IMR-90 (cell line): Measurements from ENCODE around the gene CERS6. TPM values are rescaled to one million over a fixed set of nuclear protein-coding genes. Genes with fewer than 3 reads are reported as not detected.

Experiments used
- ATAC-seq: fragments of 200-7000 bp; cut with Tn5 transposase; 2 replicates; pipeline ENCODE4 v1.9.1; 2020; ENCODE audit warnings: low read depth, mild to moderate bottlenecking, moderate library complexity
- BruUV-seq: library from RNA; stranded (reverse); fragments of 400-500 nt; replicated peaks from 2 replicates; lab custom pipeline; 2021; lab: Mats Ljungman, UMichigan
- CTCF ChIA-PET: fragments of 300-600 bp; formaldehyde crosslinking; extraction: SDS; loops from one replicate; lab custom pipeline; 2021; ENCODE audit warnings: antibody characterized with exemption; lab: Yijun Ruan, JAX
- POLR2A ChIA-PET: fragments of 300-600 bp; sonication (Branson Sonifier 250); formaldehyde crosslinking; loops from one replicate; lab custom pipeline; 2022; ENCODE audit warnings: antibody characterized with exemption; ENCODE audit not compliant: unreplicated experiment; lab: Charles Lee
- DNase-seq: peaks from one replicate; pipeline ENCODE4 v3.0.0; 2013
- H2AFZ ChIP-seq: replicated peaks from 2 replicates; pipeline ENCODE3; 2013; ENCODE audit warnings: low read length, mild to moderate bottlenecking; ENCODE audit not compliant: poor library complexity
- H2AK5ac ChIP-seq: 2 replicates; pipeline ENCODE4 v1.6.1; 2013; ENCODE audit warnings: low read depth, low read length, inconsistent platforms
- H2AK9ac ChIP-seq: replicated peaks from 2 replicates; pipeline ENCODE3; 2013; ENCODE audit warnings: mild to moderate bottlenecking, low read depth, low read length, moderate library complexity; ENCODE audit not compliant: poor library complexity
- H2BK120ac ChIP-seq: 2 replicates; pipeline ENCODE4 v1.6.1; 2013; ENCODE audit warnings: low read depth, low read length, inconsistent platforms
- H2BK15ac ChIP-seq: 3 replicates; pipeline ENCODE4 v1.6.1; 2013; ENCODE audit warnings: low read depth, low read length, inconsistent platforms
- H2BK20ac ChIP-seq: 2 replicates; pipeline ENCODE4 v1.6.1; 2013; ENCODE audit warnings: low read depth, mild to moderate bottlenecking, inconsistent platforms, low read length, moderate library complexity
- H2BK5ac ChIP-seq: 2 replicates; pipeline ENCODE4 v1.6.1; 2013; ENCODE audit warnings: mild to moderate bottlenecking, low read depth, low read length, inconsistent platforms; ENCODE audit not compliant: poor library complexity, severe bottlenecking
- H3K14ac ChIP-seq: replicated peaks from 2 replicates; pipeline ENCODE4 v1.6.1; 2013; ENCODE audit warnings: low read depth, low read length, inconsistent platforms
- H3K18ac ChIP-seq: 2 replicates; pipeline ENCODE4 v1.6.1; 2013; ENCODE audit warnings: low read depth, low read length, control low read depth
- H3K23ac ChIP-seq: 2 replicates; pipeline ENCODE4 v1.6.1; 2013; ENCODE audit warnings: low read depth, low read length, inconsistent platforms
- H3K27ac ChIP-seq: 2 replicates; pipeline ENCODE4 v1.5.1; 2013; ENCODE audit warnings: mild to moderate bottlenecking, control low read depth, low read length; ENCODE audit not compliant: insufficient read depth
- H3K27me3 ChIP-seq: 2 replicates; pipeline ENCODE4 v1.6.1; 2013; ENCODE audit warnings: low read length; ENCODE audit not compliant: control insufficient read depth, insufficient read depth
- H3K36me3 ChIP-seq: 2 replicates; pipeline ENCODE4 v1.6.1; 2013; ENCODE audit warnings: low read length, mixed read lengths; ENCODE audit not compliant: control insufficient read depth, insufficient read depth
- H3K4ac ChIP-seq: 2 replicates; pipeline ENCODE4 v1.6.1; 2013; ENCODE audit warnings: low read depth, low read length, inconsistent platforms
- H3K4me1 ChIP-seq: 2 replicates; pipeline ENCODE4 v1.6.1; 2013; ENCODE audit warnings: low read length, mixed read lengths; ENCODE audit not compliant: control insufficient read depth, insufficient read depth
- H3K4me2 ChIP-seq: 2 replicates; pipeline ENCODE4 v1.6.1; 2013; ENCODE audit warnings: low read depth, mild to moderate bottlenecking, control low read depth, low read length, moderate library complexity
- H3K4me3 ChIP-seq: 2 replicates; pipeline ENCODE4 v1.5.1; 2013; ENCODE audit warnings: low read depth, mild to moderate bottlenecking, control low read depth, low read length, moderate library complexity; ENCODE audit not compliant: insufficient read depth
- H3K56ac ChIP-seq: 2 replicates; pipeline ENCODE4 v1.6.1; 2013; ENCODE audit warnings: low read length, inconsistent platforms; ENCODE audit not compliant: insufficient read depth; ENCODE audit errors: extremely low read depth
- H3K79me1 ChIP-seq, 2 experiments: 2 replicates each; pipeline ENCODE4 v1.6.1; 2013; ENCODE audit warnings: low read length in 2 of 2, inconsistent platforms in 1 of 2, low read depth in 1 of 2
- H3K9ac ChIP-seq: 2 replicates; pipeline ENCODE4 v1.6.1; 2013; ENCODE audit warnings: low read depth, low read length, control low read depth
- H3K9me1 ChIP-seq: 2 replicates; pipeline ENCODE4 v1.6.1; 2013; ENCODE audit warnings: low read length, inconsistent platforms; ENCODE audit not compliant: insufficient read depth
- H3K9me3 ChIP-seq: 2 replicates; pipeline ENCODE4 v1.6.1; 2013; ENCODE audit warnings: low read length; ENCODE audit not compliant: control insufficient read depth, insufficient read depth
- H4K20me1 ChIP-seq: 2 replicates; pipeline ENCODE4 v1.6.1; 2013; ENCODE audit warnings: low read length, inconsistent platforms; ENCODE audit not compliant: insufficient read depth
- H4K5ac ChIP-seq: 2 replicates; pipeline ENCODE4 v1.6.1; 2013; ENCODE audit warnings: mild to moderate bottlenecking, low read depth, low read length, control low read depth
- H4K8ac ChIP-seq, 2 experiments: 2 replicates each; pipeline ENCODE4 v1.6.1; 2013; ENCODE audit warnings: low read depth in 2 of 2, low read length in 2 of 2, control low read depth in 1 of 2, inconsistent platforms in 1 of 2
- H4K91ac ChIP-seq: 2 replicates; pipeline ENCODE4 v1.6.1; 2013; ENCODE audit warnings: low read depth, low read length, inconsistent platforms; ENCODE audit not compliant: insufficient read depth
- CEBPB ChIP-seq: IDR thresholded peaks from 2 replicates; pipeline ENCODE4 v1.6.1; 2012; ENCODE audit warnings: low read depth, low read length, improper control_type of control experiment
- CHD1 ChIP-seq: IDR thresholded peaks from 2 replicates; pipeline ENCODE4 v1.6.1; 2012; ENCODE audit warnings: low read depth, low read length, improper control_type of control experiment
- FOS ChIP-seq: fragments of 150-350 bp; IDR thresholded peaks from 2 replicates; pipeline ENCODE4 v1.6.1; 2016; ENCODE audit warnings: low read depth, low read length
- MAZ ChIP-seq: IDR thresholded peaks from 2 replicates; pipeline ENCODE4 v1.6.1; 2012; ENCODE audit warnings: low read depth, mild to moderate bottlenecking, low read length, improper control_type of control experiment, moderate library complexity, borderline replicate concordance
- MXI1 ChIP-seq: IDR thresholded peaks from 2 replicates; pipeline ENCODE4 v1.6.1; 2012; ENCODE audit warnings: low read depth, mild to moderate bottlenecking, low read length, moderate library complexity, borderline replicate concordance
- POLR2A ChIP-seq: IDR thresholded peaks from 2 replicates; pipeline ENCODE4 v1.6.1; 2012; ENCODE audit warnings: mild to moderate bottlenecking, low read depth, low read length
- RAD21 ChIP-seq: IDR thresholded peaks from 2 replicates; pipeline ENCODE4 v1.6.1; 2012; ENCODE audit warnings: low read length, improper control_type of control experiment
- RFX5 ChIP-seq: IDR thresholded peaks from 2 replicates; pipeline ENCODE4 v1.8.0; 2012; ENCODE audit warnings: low read depth, mild to moderate bottlenecking, low read length, moderate library complexity
- SMC3 ChIP-seq: fragments of 150-350 bp; IDR thresholded peaks from 2 replicates; pipeline ENCODE4 v1.6.1; 2016; ENCODE audit warnings: low read depth, mild to moderate bottlenecking, antibody characterized with exemption, low read length, moderate library complexity
- WGBS, 2 experiments: methylation state at CpG; one replicate each; pipeline versions ENCODE4 v1.1.5 to v1.1.7; 2013; ENCODE audit warnings: missing lambda C conversion rate in 2 of 2; ENCODE audit not compliant: insufficient read length in 1 of 2; ENCODE audit errors: extremely low coverage in 2 of 2; 5-methylcytosine and 5-hydroxymethylcytosine counted together
- dilution Hi-C: fragments of 300-500 bp; cut with HindIII; formaldehyde crosslinking; loops from one replicate; pipeline ENCODE4 v1.14.3; 2018; ENCODE audit warnings: low sequenced_read_pairs; ENCODE audit not compliant: unreplicated experiment
- in situ Hi-C: fragments of 300-500 bp; cut with MboI; formaldehyde crosslinking; loops from 3 replicates; pipeline ENCODE4 v1.14.3; 2019; ENCODE audit warnings: low sequenced_read_pairs, inconsistent platforms, mixed read lengths
- intact Hi-C: fragments of 100-400 bp; cut with micrococcal nuclease; formaldehyde crosslinking; loops from 2 replicates; pipeline ENCODE4 v1.10.0; 2022
- polyA plus RNA-seq, 3 experiments: library from polyadenylated mRNA; depleted of rRNA; stranded (reverse); fragments of >200 nt; gene quantifications; 2 replicates each; pipeline ENCODE4 v1.2.3, GENCODE V29; 2012; ENCODE audit warnings: low replicate concordance in 1 of 3
- total RNA-seq: library from RNA; depleted of rRNA; stranded (reverse); fragments of >200 nt; gene quantifications from 2 replicates; pipeline ENCODE4 v1.2.3, GENCODE V29; 2012
- TF ChIP-seq, protein P1 (sequence below): fragments of 150-350 bp; IDR thresholded peaks from 2 replicates; pipeline ENCODE4 v1.6.1; 2017; ENCODE audit warnings: mild to moderate bottlenecking, antibody characterized with exemption, low read length, low read depth
- TF ChIP-seq, protein P2 (sequence below): conservative IDR thresholded peaks from 2 replicates; pipeline ENCODE4 v1.5.1; 2012; ENCODE audit warnings: mild to moderate bottlenecking, low read depth, low read length, improper control_type of control experiment

CERS6 gene
- total and polyA plus RNA-seq, 2 of the 4 experiments (the other 2 are of a cell fraction): 2.1 to 5.7 TPM

DNA sequence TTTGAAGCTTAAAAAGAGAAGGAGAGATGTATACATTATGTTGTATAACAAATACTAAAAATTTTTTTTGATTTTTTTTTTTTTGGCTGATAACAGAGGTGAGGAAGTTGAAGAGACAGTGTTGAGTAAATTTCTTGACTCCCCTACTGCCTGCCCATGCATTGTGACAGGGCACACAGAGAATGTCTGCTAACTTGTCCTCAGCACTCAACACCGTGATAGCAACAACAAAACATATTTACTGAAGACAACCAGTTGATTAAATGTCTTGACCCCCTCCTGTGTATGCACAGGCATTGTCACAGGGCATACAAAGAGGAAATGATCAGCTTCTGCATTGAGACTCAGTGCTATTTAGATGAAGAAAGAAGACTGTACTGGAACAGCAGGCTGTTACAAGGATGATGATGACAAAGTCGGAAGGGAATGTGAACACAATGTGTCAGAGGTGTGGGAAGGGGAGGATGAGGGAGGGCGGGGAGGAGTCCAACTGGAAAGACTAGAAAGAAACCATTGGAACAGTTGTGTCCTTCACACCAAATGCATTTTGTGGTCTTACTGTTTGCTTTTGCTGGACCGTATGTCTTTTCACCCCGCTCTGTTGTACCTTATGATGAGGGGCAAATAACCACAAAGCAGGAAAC, 89.5 kb downstream of the CERS6 start:
- Histone ChIP-seq H3K36me3 (no peaks in the 10 kb centered on the region), H4K5ac (no peak overlapping the region), H3K27me3 (no peaks in the 10 kb centered on the region), H3K56ac (no peak overlapping the region), H3K4ac (no peak overlapping the region; the same call in 1 of the 2 replicates), H2AFZ (peak overlapping the region; percentile 2), H3K9ac (no peak overlapping the region), H2BK20ac (no peak overlapping the region), H3K23ac (no peak overlapping the region), H3K9me3 (no peaks in the 10 kb centered on the region), H3K27ac (no peak overlapping the region), H2BK120ac (no peak overlapping the region), H2AK5ac (peak overlapping the region; percentile 9; the same call in 1 of the 2 replicates), H3K18ac (peak overlapping the region; percentile 49; the same call in 1 of the 2 replicates), H3K4me3 (no peak overlapping the region), H3K79me1 (no peaks in the 10 kb centered on the region), H3K9me1 (no peaks in the 10 kb centered on the region), H4K8ac (0 out of 4 replicates have a peak overlapping the region, but pooled peaks of 1 of the 2 experiments have one; percentile 48), H3K4me2 (peak overlapping the region; percentile 64; the same call in 1 of the 2 replicates), H2BK5ac (no peak overlapping the region), H4K91ac (no peak overlapping the region), H3K14ac (no peak overlapping the region), H2BK15ac (no peak overlapping the region), H3K4me1 (peaks cover 2% of the 10 kb centered on the region; the same call in 1 of the 2 replicates), H4K20me1 (no peaks in the 10 kb centered on the region), H2AK9ac (no peak overlapping the region)
- DNase-seq (peak; percentile 88), ATAC-seq (peak; percentile 97)
- 20% methylated on average over 1 of the region's 5 CpGs; no CpG with 5 or more reads in 1 of the 2 experiments for WGBS, 2 experiments
- BruUV-seq: no TSS peak
- ChIA-PET CTCF (interaction anchor here (0.6 kb wide), 1 partner anchor 165 kb away, joined by 4 read pairs; no protein-coding TSS in a partner anchor), POLR2A (no interaction called here)
- in situ Hi-C loops: no loop called here
- intact Hi-C loops: no loop called here
- TF ChIP-seq RAD21 (no peak), CHD1 (no peak), RFX5 (no peak), POLR2A (no peak), MAZ (peak; percentile 66; the same call in 1 of the 2 replicates), FOS (no peak), SMC3 (no peak), MXI1 (no peak), CEBPB (0 out of 2 replicates have a peak, but pooled peaks have one; percentile 11)
- TF ChIP-seq, protein P1, sequence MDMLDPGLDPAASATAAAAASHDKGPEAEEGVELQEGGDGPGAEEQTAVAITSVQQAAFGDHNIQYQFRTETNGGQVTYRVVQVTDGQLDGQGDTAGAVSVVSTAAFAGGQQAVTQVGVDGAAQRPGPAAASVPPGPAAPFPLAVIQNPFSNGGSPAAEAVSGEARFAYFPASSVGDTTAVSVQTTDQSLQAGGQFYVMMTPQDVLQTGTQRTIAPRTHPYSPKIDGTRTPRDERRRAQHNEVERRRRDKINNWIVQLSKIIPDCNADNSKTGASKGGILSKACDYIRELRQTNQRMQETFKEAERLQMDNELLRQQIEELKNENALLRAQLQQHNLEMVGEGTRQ: no peak
- TF ChIP-seq, protein P2, sequence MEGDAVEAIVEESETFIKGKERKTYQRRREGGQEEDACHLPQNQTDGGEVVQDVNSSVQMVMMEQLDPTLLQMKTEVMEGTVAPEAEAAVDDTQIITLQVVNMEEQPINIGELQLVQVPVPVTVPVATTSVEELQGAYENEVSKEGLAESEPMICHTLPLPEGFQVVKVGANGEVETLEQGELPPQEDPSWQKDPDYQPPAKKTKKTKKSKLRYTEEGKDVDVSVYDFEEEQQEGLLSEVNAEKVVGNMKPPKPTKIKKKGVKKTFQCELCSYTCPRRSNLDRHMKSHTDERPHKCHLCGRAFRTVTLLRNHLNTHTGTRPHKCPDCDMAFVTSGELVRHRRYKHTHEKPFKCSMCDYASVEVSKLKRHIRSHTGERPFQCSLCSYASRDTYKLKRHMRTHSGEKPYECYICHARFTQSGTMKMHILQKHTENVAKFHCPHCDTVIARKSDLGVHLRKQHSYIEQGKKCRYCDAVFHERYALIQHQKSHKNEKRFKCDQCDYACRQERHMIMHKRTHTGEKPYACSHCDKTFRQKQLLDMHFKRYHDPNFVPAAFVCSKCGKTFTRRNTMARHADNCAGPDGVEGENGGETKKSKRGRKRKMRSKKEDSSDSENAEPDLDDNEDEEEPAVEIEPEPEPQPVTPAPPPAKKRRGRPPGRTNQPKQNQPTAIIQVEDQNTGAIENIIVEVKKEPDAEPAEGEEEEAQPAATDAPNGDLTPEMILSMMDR: no peak
- dilution Hi-C loops: no loop called here
